KMS-11 (cell line): ENCODE data around the gene GKN2.

Experiments
- H2AFZ ChIP-seq: fragments of 200-600 bp; sonication (generic); 2 replicates; pipeline ENCODE4 v1.6.1; 2016; ENCODE audit warnings: antibody characterized with exemption, mixed run types, low read depth
- H3K27ac ChIP-seq: fragments of 200-600 bp; sonication (generic); 2 replicates; pipeline ENCODE4 v1.6.1; 2016; ENCODE audit warnings: mild to moderate bottlenecking, mixed run types
- H3K27me3 ChIP-seq: fragments of 200-600 bp; sonication (generic); 2 replicates; pipeline ENCODE4 v1.6.1; 2017; ENCODE audit warnings: mild to moderate bottlenecking, low read depth, mixed run types, moderate library complexity; ENCODE audit not compliant: insufficient read depth
- H3K36me3 ChIP-seq: fragments of 200-600 bp; sonication (generic); 2 replicates; pipeline ENCODE4 v1.6.1; 2017; ENCODE audit warnings: mild to moderate bottlenecking, mixed run types; ENCODE audit not compliant: insufficient read depth
- H3K4me1 ChIP-seq: fragments of 200-600 bp; sonication (generic); 2 replicates; pipeline ENCODE4 v1.6.1; 2016; ENCODE audit warnings: mild to moderate bottlenecking, low read depth, mixed run types; ENCODE audit not compliant: poor library complexity, severe bottlenecking
- H3K4me2 ChIP-seq: fragments of 200-600 bp; sonication (generic); 2 replicates; pipeline ENCODE4 v1.7.0; 2016; ENCODE audit warnings: mild to moderate bottlenecking, mixed run types
- H3K4me3 ChIP-seq: fragments of 200-600 bp; sonication (generic); IDR thresholded peaks from 2 replicates; pipeline ENCODE4 v1.6.1; 2017; ENCODE audit warnings: low read depth, low read length, mixed read lengths; ENCODE audit not compliant: insufficient read depth
- H3K79me2 ChIP-seq: fragments of 200-600 bp; sonication (generic); 2 replicates; pipeline ENCODE4 v1.6.1; 2016; ENCODE audit warnings: low read depth, mixed run types; ENCODE audit not compliant: insufficient read depth
- H3K9ac ChIP-seq: fragments of 200-600 bp; sonication (generic); 2 replicates; pipeline ENCODE4 v1.6.1; 2016; ENCODE audit warnings: mild to moderate bottlenecking, mixed run types
- H4K20me1 ChIP-seq: fragments of 200-600 bp; sonication (generic); 2 replicates; pipeline ENCODE4 v1.6.1; 2016; ENCODE audit warnings: mild to moderate bottlenecking, mixed run types; ENCODE audit not compliant: insufficient read depth
- CTCF ChIP-seq: fragments of 200-600 bp; sonication (generic); conservative IDR thresholded peaks from 2 replicates; pipeline ENCODE4 v1.6.1; 2017; ENCODE audit warnings: low read depth, mild to moderate bottlenecking, antibody characterized with exemption, low read length, moderate library complexity, mixed read lengths

GKN2 gene

GRCh38 chr2:68916226-68916625, 36.5 kb downstream of the GKN2 start:
- Histone ChIP-seq H3K36me3 (no peaks in the 10 kb centered on the region), H2AFZ (no peak overlapping the region), H4K20me1 (no peaks in the 10 kb centered on the region), H3K27ac (no peak overlapping the region), H3K4me2 (no peak overlapping the region), H3K27me3 (no peaks in the 10 kb centered on the region), H3K79me2 (no peaks in the 10 kb centered on the region), H3K4me1 (peaks cover 12% of the 10 kb centered on the region), H3K4me3 (no peak overlapping the region), H3K9ac (no peak overlapping the region)
- no peak for TF ChIP-seq CTCF

GRCh38 chr2:68915393-68915792, 37.3 kb downstream of the GKN2 start:
- no peak for TF ChIP-seq CTCF
- Histone ChIP-seq H3K9ac (no peak overlapping the region), H4K20me1 (no peaks in the 10 kb centered on the region), H3K4me2 (no peak overlapping the region), H3K27ac (no peak overlapping the region), H3K4me3 (no peak overlapping the region), H2AFZ (no peak overlapping the region), H3K36me3 (no peaks in the 10 kb centered on the region), H3K27me3 (no peaks in the 10 kb centered on the region), H3K4me1 (peaks cover 16% of the 10 kb centered on the region), H3K79me2 (no peaks in the 10 kb centered on the region)

- no peaks in the 10 kb centered on the region for H3K36me3 ChIP-seq
Observed at GRCh38 chr2:68913359-68913758, 39.3 kb downstream of the GKN2 start.

GRCh38 chr2:68912732-68913131, 40.0 kb downstream of the GKN2 start:
- no peak overlapping the region for H3K4me2 ChIP-seq
- H3K27me3 ChIP-seq, result no peaks in the 10 kb centered on the region
- H3K79me2 ChIP-seq, result no peaks in the 10 kb centered on the region
- H3K36me3 ChIP-seq, result no peaks in the 10 kb centered on the region
- no peak for TF ChIP-seq CTCF
- no peaks in the 10 kb centered on the region for H4K20me1 ChIP-seq
- H3K27ac ChIP-seq, result no peak overlapping the region
- peaks cover 41% of the 10 kb centered on the region for H3K4me1 ChIP-seq
- H3K4me3 ChIP-seq, result no peak overlapping the region
- no peak overlapping the region for H3K9ac ChIP-seq
- H2AFZ ChIP-seq, result no peak overlapping the region

More at GRCh38 chr2:68913359-68913758, 39.3 kb downstream of the GKN2 start:
- Histone ChIP-seq H3K4me2 (no peak overlapping the region), H3K4me3 (no peak overlapping the region), H2AFZ (no peak overlapping the region), H3K27me3 (no peaks in the 10 kb centered on the region), H4K20me1 (no peaks in the 10 kb centered on the region), H3K9ac (no peak overlapping the region), H3K79me2 (no peaks in the 10 kb centered on the region), H3K27ac (no peak overlapping the region), H3K4me1 (peaks cover 36% of the 10 kb centered on the region)
- TF ChIP-seq CTCF, result no peak
